H9 (cell line): Measurements from ENCODE around the gene DPP6. TPM values are rescaled to one million over a fixed set of nuclear protein-coding genes. Genes with fewer than 3 reads are reported as not detected.

ENCODE experiments used
- DNase-seq: peaks from one replicate; pipeline ENCODE4 v3.0.0-alpha.2; 2017
- H2AFZ ChIP-seq: one replicate; pipeline ENCODE4 v1.6.1; 2013; ENCODE audit warnings: mild to moderate bottlenecking, low read length, control low read depth, moderate library complexity
- H2AK5ac ChIP-seq: 2 replicates; pipeline ENCODE4 v1.6.1; 2013; ENCODE audit warnings: low read length, control low read depth, mixed read lengths; ENCODE audit not compliant: insufficient read length
- H2BK120ac ChIP-seq: one replicate; pipeline ENCODE4 v1.6.1; 2013; ENCODE audit warnings: low read depth, mild to moderate bottlenecking, low read length, control low read depth, inconsistent platforms; ENCODE audit not compliant: poor library complexity, severe bottlenecking
- H2BK12ac ChIP-seq: 2 replicates; pipeline ENCODE4 v1.6.1; 2013; ENCODE audit warnings: low read length, control low read depth, mixed read lengths, low read depth; ENCODE audit not compliant: insufficient read length
- H2BK15ac ChIP-seq: 2 replicates; pipeline ENCODE4 v1.6.1; 2013; ENCODE audit warnings: low read depth, low read length, control low read depth
- H2BK20ac ChIP-seq: one replicate; pipeline ENCODE4 v1.6.1; 2013; ENCODE audit warnings: low read depth, mild to moderate bottlenecking, low read length, control low read depth, inconsistent platforms; ENCODE audit not compliant: poor library complexity, severe bottlenecking
- H2BK5ac ChIP-seq: 2 replicates; pipeline ENCODE4 v1.6.1; 2013; ENCODE audit warnings: low read length, control low read depth, mixed read lengths; ENCODE audit not compliant: insufficient read length
- H3K14ac ChIP-seq: 2 replicates; pipeline ENCODE4 v1.6.1; 2013; ENCODE audit warnings: low read length, control low read depth; ENCODE audit not compliant: insufficient read depth
- H3K18ac ChIP-seq: 2 replicates; pipeline ENCODE4 v1.6.1; 2013; ENCODE audit warnings: low read depth, mild to moderate bottlenecking, mixed read lengths, low read length, control low read depth; ENCODE audit not compliant: insufficient read length
- H3K23ac ChIP-seq: 2 replicates; pipeline ENCODE4 v1.6.1; 2013; ENCODE audit warnings: low read length, control low read depth, mixed read lengths, low read depth; ENCODE audit not compliant: insufficient read length
- H3K23me2 ChIP-seq: 2 replicates; pipeline ENCODE4 v1.6.1; 2013; ENCODE audit warnings: low read depth, mild to moderate bottlenecking, mixed read lengths, low read length, control low read depth; ENCODE audit not compliant: insufficient read length, poor library complexity, severe bottlenecking
- H3K27ac ChIP-seq: 2 replicates; pipeline ENCODE4 v1.5.1; 2013; ENCODE audit warnings: low read length, control low read depth, mixed read lengths, low read depth; ENCODE audit not compliant: insufficient read length
- H3K27me3 ChIP-seq: 2 replicates; pipeline ENCODE4 v1.6.1; 2013; ENCODE audit warnings: low read length, control low read depth, inconsistent platforms; ENCODE audit not compliant: insufficient read depth
- H3K4ac ChIP-seq: 2 replicates; pipeline ENCODE4 v1.6.1; 2013; ENCODE audit warnings: low read depth, mild to moderate bottlenecking, control low read depth, inconsistent platforms, low read length, moderate library complexity
- H3K4me1 ChIP-seq: 2 replicates; pipeline ENCODE4 v1.6.1; 2013; ENCODE audit warnings: low read length, control low read depth, inconsistent platforms; ENCODE audit not compliant: insufficient read depth
- H3K4me2 ChIP-seq: 2 replicates; pipeline ENCODE4 v1.6.1; 2013; ENCODE audit warnings: low read length, control low read depth, mixed read lengths; ENCODE audit not compliant: insufficient read length, insufficient read depth
- H3K56ac ChIP-seq: 2 replicates; pipeline ENCODE4 v1.6.1; 2013; ENCODE audit warnings: low read depth, mild to moderate bottlenecking, mixed read lengths, low read length, control low read depth; ENCODE audit not compliant: insufficient read length
- H3K79me1 ChIP-seq: 2 replicates; pipeline ENCODE4 v1.6.1; 2013; ENCODE audit warnings: low read depth, mild to moderate bottlenecking, moderate library complexity, low read length, control low read depth, inconsistent platforms; ENCODE audit not compliant: insufficient read depth, poor library complexity, severe bottlenecking
- H3K79me2 ChIP-seq: 2 replicates; pipeline ENCODE4 v1.6.1; 2013; ENCODE audit warnings: low read length, control low read depth, inconsistent platforms; ENCODE audit not compliant: insufficient read depth
- H3K9ac ChIP-seq: 2 replicates; pipeline ENCODE4 v1.6.1; 2013; ENCODE audit warnings: low read length, control low read depth, mixed read lengths; ENCODE audit not compliant: insufficient read length; ENCODE audit errors: extremely low read depth
- H3K9me3 ChIP-seq: one replicate; pipeline ENCODE4 v1.6.1; 2013; ENCODE audit warnings: low read depth, low read length, inconsistent platforms; ENCODE audit not compliant: control insufficient read depth
- H3T11ph ChIP-seq: one replicate; pipeline ENCODE4 v1.6.1; 2013; ENCODE audit warnings: mild to moderate bottlenecking, low read length, control low read depth, inconsistent platforms
- H4K20me1 ChIP-seq: one replicate; pipeline ENCODE4 v1.6.1; 2013; ENCODE audit not compliant: control insufficient read depth, insufficient read length, insufficient read depth
- H4K5ac ChIP-seq: 2 replicates; pipeline ENCODE4 v1.6.1; 2013; ENCODE audit warnings: low read depth, mild to moderate bottlenecking, mixed read lengths, low read length, control low read depth; ENCODE audit not compliant: insufficient read length
- H4K8ac ChIP-seq: replicated peaks from 2 replicates; pipeline ENCODE4 v1.6.1; 2013; ENCODE audit warnings: low read length, control low read depth, mixed read lengths, low read depth; ENCODE audit not compliant: insufficient read length
- H4K91ac ChIP-seq: 2 replicates; pipeline ENCODE4 v1.6.1; 2013; ENCODE audit warnings: low read depth, mild to moderate bottlenecking, moderate library complexity, mixed read lengths, low read length, control low read depth; ENCODE audit not compliant: insufficient read length
- H3K27ac Mint-ChIP-seq, 3 experiments: 2 replicates in 2 of 3; 3 replicates in 1 of 3; pipeline ENCODE4 v1.8.0; 2020 to 2021; ENCODE audit warnings: mixed read lengths in 3 of 3, mild to moderate bottlenecking in 1 of 3, moderate library complexity in 1 of 3
- H3K27me3 Mint-ChIP-seq: 2 replicates; pipeline ENCODE4 v1.8.0; 2021; ENCODE audit warnings: low read depth, mild to moderate bottlenecking, moderate library complexity, mixed read lengths
- H3K36me3 Mint-ChIP-seq, 3 experiments: 2 replicates in 2 of 3; 3 replicates in 1 of 3; pipeline ENCODE4 v1.8.0; 2020 to 2021; ENCODE audit warnings: low read depth in 3 of 3, mixed read lengths in 3 of 3; ENCODE audit not compliant: insufficient read depth in 1 of 3
- H3K4me1 Mint-ChIP-seq, 2 experiments: 2 replicates each; pipeline ENCODE4 v1.8.0; 2020; ENCODE audit warnings: mixed read lengths in 2 of 2
- H3K4me3 Mint-ChIP-seq, 2 experiments: 2 replicates in 1 of 2; 3 replicates in 1 of 2; pipeline ENCODE4 v1.8.0; 2020 to 2021; ENCODE audit warnings: mild to moderate bottlenecking in 2 of 2, mixed read lengths in 2 of 2, moderate library complexity in 1 of 2
- H3K9me3 Mint-ChIP-seq, 2 experiments: 2 replicates in 1 of 2; 3 replicates in 1 of 2; pipeline ENCODE4 v1.8.0; 2020; ENCODE audit warnings: mild to moderate bottlenecking in 2 of 2, mixed read lengths in 2 of 2, moderate library complexity in 1 of 2
- WGBS: extraction: QIAGEN DNeasy Blood & Tissue Kit; methylation state at CpG from one replicate; pipeline ENCODE4 v1.1.7; 2013; ENCODE audit warnings: missing lambda C conversion rate, low lambda C conversion rate, mixed read lengths; ENCODE audit not compliant: insufficient read length; ENCODE audit errors: extremely low coverage; 5-methylcytosine and 5-hydroxymethylcytosine counted together
- total RNA-seq: library from RNA; stranded (reverse); gene quantifications from 2 replicates; pipeline ENCODE4 v1.2.1, GENCODE V29; 2021
- TF ChIP-seq, protein P1 (sequence below): fragments of 200-600 bp; sonication (generic); conservative IDR thresholded peaks from 3 replicates; pipeline ENCODE4 v1.8.0; 2021; ENCODE audit warnings: antibody characterized with exemption, mild to moderate bottlenecking

The DPP6 gene
- total RNA-seq, 1 experiment from 2014 or later, result 4.5 TPM

DNA sequence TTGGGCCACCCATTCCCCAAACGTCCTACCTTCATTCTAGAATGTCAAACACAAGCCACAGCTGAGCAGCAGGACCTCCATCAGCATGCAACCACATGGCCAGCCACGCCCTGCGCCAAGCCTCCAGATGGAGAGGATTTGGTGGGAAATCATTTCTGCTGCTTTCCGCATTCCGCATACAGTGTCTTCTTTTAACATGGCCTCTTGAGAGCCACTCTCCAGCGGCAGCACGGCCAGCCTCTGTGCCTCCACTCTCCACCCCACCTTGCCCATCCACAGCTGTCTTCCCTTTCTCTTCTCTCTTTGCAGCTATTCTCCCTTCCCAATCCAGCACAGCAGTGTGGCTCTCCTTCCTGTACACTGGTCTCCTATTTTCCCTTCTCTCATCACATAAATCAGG, 561.6 kb downstream of the DPP6 start:
- H3K27ac Mint-ChIP-seq, result no peak overlapping the region
- no peak overlapping the region for H3K4ac ChIP-seq
- no peak for DNase-seq
- H4K5ac ChIP-seq, result no peak overlapping the region
- H3K27ac ChIP-seq, result no peak overlapping the region
- H4K8ac ChIP-seq, result no peak overlapping the region
- no peak overlapping the region for H3K4me3 Mint-ChIP-seq
- TF ChIP-seq, protein P1, sequence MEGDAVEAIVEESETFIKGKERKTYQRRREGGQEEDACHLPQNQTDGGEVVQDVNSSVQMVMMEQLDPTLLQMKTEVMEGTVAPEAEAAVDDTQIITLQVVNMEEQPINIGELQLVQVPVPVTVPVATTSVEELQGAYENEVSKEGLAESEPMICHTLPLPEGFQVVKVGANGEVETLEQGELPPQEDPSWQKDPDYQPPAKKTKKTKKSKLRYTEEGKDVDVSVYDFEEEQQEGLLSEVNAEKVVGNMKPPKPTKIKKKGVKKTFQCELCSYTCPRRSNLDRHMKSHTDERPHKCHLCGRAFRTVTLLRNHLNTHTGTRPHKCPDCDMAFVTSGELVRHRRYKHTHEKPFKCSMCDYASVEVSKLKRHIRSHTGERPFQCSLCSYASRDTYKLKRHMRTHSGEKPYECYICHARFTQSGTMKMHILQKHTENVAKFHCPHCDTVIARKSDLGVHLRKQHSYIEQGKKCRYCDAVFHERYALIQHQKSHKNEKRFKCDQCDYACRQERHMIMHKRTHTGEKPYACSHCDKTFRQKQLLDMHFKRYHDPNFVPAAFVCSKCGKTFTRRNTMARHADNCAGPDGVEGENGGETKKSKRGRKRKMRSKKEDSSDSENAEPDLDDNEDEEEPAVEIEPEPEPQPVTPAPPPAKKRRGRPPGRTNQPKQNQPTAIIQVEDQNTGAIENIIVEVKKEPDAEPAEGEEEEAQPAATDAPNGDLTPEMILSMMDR, result no peak
- no peak overlapping the region for H2BK20ac ChIP-seq
- H2BK15ac ChIP-seq, result no peak overlapping the region
- no peaks in the 10 kb centered on the region for H3K79me2 ChIP-seq
- no peak overlapping the region for H3K56ac ChIP-seq
- no peaks in the 10 kb centered on the region for H3K27me3 ChIP-seq
- H3K27me3 Mint-ChIP-seq, result no peaks in the 10 kb centered on the region
- H2BK12ac ChIP-seq, result no peak overlapping the region
- H3K23me2 ChIP-seq, result no peaks in the 10 kb centered on the region
- no peaks in the 10 kb centered on the region for H3K9me3 Mint-ChIP-seq
- H3K79me1 ChIP-seq, result no peaks in the 10 kb centered on the region
- no peak overlapping the region for H2AFZ ChIP-seq
- no peak overlapping the region for H3K14ac ChIP-seq
- H3K9ac ChIP-seq, result no peak overlapping the region
- no peaks in the 10 kb centered on the region for H3K9me3 ChIP-seq
- H2BK120ac ChIP-seq, result no peak overlapping the region
- WGBS, result no CpG with 5 or more reads among the region's 7 CpGs
- H3K4me1 ChIP-seq, result no peaks in the 10 kb centered on the region
- no peak overlapping the region for H3T11ph ChIP-seq
- H3K4me2 ChIP-seq, result no peak overlapping the region
- no peaks in the 10 kb centered on the region for H3K36me3 Mint-ChIP-seq
- peaks cover 0 to 2% of the 10 kb centered on the region in 2 experiments; a peak in 2 of 4 replicates for H3K4me1 Mint-ChIP-seq
- no peak overlapping the region for H4K91ac ChIP-seq
- H3K18ac ChIP-seq, result no peak overlapping the region
- H2BK5ac ChIP-seq, result no peak overlapping the region
- no peaks in the 10 kb centered on the region for H4K20me1 ChIP-seq
- no peak overlapping the region for H2AK5ac ChIP-seq
- H3K23ac ChIP-seq, result no peak overlapping the region
